KMS-11 (cell line): Measurements from ENCODE around the gene ZNF532.

Source experiments
- H2AFZ ChIP-seq: fragments of 200-600 bp; sonication (generic); 2 replicates; pipeline ENCODE4 v1.6.1; 2016; ENCODE audit warnings: antibody characterized with exemption, mixed run types, low read depth
- H3K27ac ChIP-seq: fragments of 200-600 bp; sonication (generic); 2 replicates; pipeline ENCODE4 v1.6.1; 2016; ENCODE audit warnings: mild to moderate bottlenecking, mixed run types
- H3K27me3 ChIP-seq: fragments of 200-600 bp; sonication (generic); 2 replicates; pipeline ENCODE4 v1.6.1; 2017; ENCODE audit warnings: mild to moderate bottlenecking, low read depth, mixed run types, moderate library complexity; ENCODE audit not compliant: insufficient read depth
- H3K36me3 ChIP-seq: fragments of 200-600 bp; sonication (generic); 2 replicates; pipeline ENCODE4 v1.6.1; 2017; ENCODE audit warnings: mild to moderate bottlenecking, mixed run types; ENCODE audit not compliant: insufficient read depth
- H3K4me1 ChIP-seq: fragments of 200-600 bp; sonication (generic); 2 replicates; pipeline ENCODE4 v1.6.1; 2016; ENCODE audit warnings: mild to moderate bottlenecking, low read depth, mixed run types; ENCODE audit not compliant: poor library complexity, severe bottlenecking
- H3K4me2 ChIP-seq: fragments of 200-600 bp; sonication (generic); 2 replicates; pipeline ENCODE4 v1.7.0; 2016; ENCODE audit warnings: mild to moderate bottlenecking, mixed run types
- H3K4me3 ChIP-seq: fragments of 200-600 bp; sonication (generic); IDR thresholded peaks from 2 replicates; pipeline ENCODE4 v1.6.1; 2017; ENCODE audit warnings: low read depth, low read length, mixed read lengths; ENCODE audit not compliant: insufficient read depth
- H3K79me2 ChIP-seq: fragments of 200-600 bp; sonication (generic); 2 replicates; pipeline ENCODE4 v1.6.1; 2016; ENCODE audit warnings: low read depth, mixed run types; ENCODE audit not compliant: insufficient read depth
- H3K9ac ChIP-seq: fragments of 200-600 bp; sonication (generic); 2 replicates; pipeline ENCODE4 v1.6.1; 2016; ENCODE audit warnings: mild to moderate bottlenecking, mixed run types
- H4K20me1 ChIP-seq: fragments of 200-600 bp; sonication (generic); 2 replicates; pipeline ENCODE4 v1.6.1; 2016; ENCODE audit warnings: mild to moderate bottlenecking, mixed run types; ENCODE audit not compliant: insufficient read depth
- CTCF ChIP-seq: fragments of 200-600 bp; sonication (generic); conservative IDR thresholded peaks from 2 replicates; pipeline ENCODE4 v1.6.1; 2017; ENCODE audit warnings: low read depth, mild to moderate bottlenecking, antibody characterized with exemption, low read length, moderate library complexity, mixed read lengths

The ZNF532 gene

GRCh38 chr18:58947136-58947732, 82.6 kb downstream of the ZNF532 start:
- Histone ChIP-seq H3K27ac (no peak overlapping the region), H3K4me2 (no peak overlapping the region), H4K20me1 (no peaks in the 10 kb centered on the region), H3K4me3 (no peak overlapping the region), H3K36me3 (no peaks in the 10 kb centered on the region), H3K79me2 (no peaks in the 10 kb centered on the region), H3K9ac (no peak overlapping the region), H3K27me3 (no peaks in the 10 kb centered on the region), H2AFZ (no peak overlapping the region), H3K4me1 (no peaks in the 10 kb centered on the region)
- no peak for TF ChIP-seq CTCF

- H3K36me3 ChIP-seq: 0 out of 2 replicates have a peak, but pooled peaks cover 2% of the 10 kb centered on the region
Observed at GRCh38 chr18:58949031-58949430, 84.4 kb downstream of the ZNF532 start.

GRCh38 chr18:58951986-58952702, 87.5 kb downstream of the ZNF532 start:
- no peak for TF ChIP-seq CTCF

More at GRCh38 chr18:58949031-58949430, 84.4 kb downstream of the ZNF532 start:
- no peak for TF ChIP-seq CTCF
- no peak overlapping the region for H3K27ac ChIP-seq
- no peak overlapping the region for H3K4me3 ChIP-seq
- no peaks in the 10 kb centered on the region for H3K79me2 ChIP-seq
- H2AFZ ChIP-seq: no peak overlapping the region
- no peaks in the 10 kb centered on the region for H3K4me1 ChIP-seq
- no peak overlapping the region for H3K9ac ChIP-seq
- no peaks in the 10 kb centered on the region for H3K27me3 ChIP-seq
- no peaks in the 10 kb centered on the region for H4K20me1 ChIP-seq
- no peak overlapping the region for H3K4me2 ChIP-seq

GRCh38 chr18:58952858-58953257, 88.2 kb downstream of the ZNF532 start:
- no peak overlapping the region for H3K4me2 ChIP-seq
- H3K4me1 ChIP-seq: no peaks in the 10 kb centered on the region
- no peak overlapping the region for H3K27ac ChIP-seq
- no peaks in the 10 kb centered on the region for H3K79me2 ChIP-seq
- no peak overlapping the region for H3K9ac ChIP-seq
- H3K36me3 ChIP-seq: 0 out of 2 replicates have a peak, but pooled peaks cover 2% of the 10 kb centered on the region
- H3K27me3 ChIP-seq: no peaks in the 10 kb centered on the region
- no peaks in the 10 kb centered on the region for H4K20me1 ChIP-seq
- no peak overlapping the region for H3K4me3 ChIP-seq
- H2AFZ ChIP-seq: no peak overlapping the region
- TF ChIP-seq CTCF: no peak

More at GRCh38 chr18:58951986-58952702, 87.5 kb downstream of the ZNF532 start:
- Histone ChIP-seq H3K4me2 (no peak overlapping the region), H4K20me1 (no peaks in the 10 kb centered on the region), H3K27ac (no peak overlapping the region), H3K36me3 (0 out of 2 replicates have a peak, but pooled peaks cover 2% of the 10 kb centered on the region), H2AFZ (no peak overlapping the region), H3K79me2 (no peaks in the 10 kb centered on the region), H3K9ac (no peak overlapping the region), H3K27me3 (no peaks in the 10 kb centered on the region), H3K4me1 (no peaks in the 10 kb centered on the region), H3K4me3 (no peak overlapping the region)
